ENCODE data around the gene TMUB2.

Gene TMUB2

DNA sequence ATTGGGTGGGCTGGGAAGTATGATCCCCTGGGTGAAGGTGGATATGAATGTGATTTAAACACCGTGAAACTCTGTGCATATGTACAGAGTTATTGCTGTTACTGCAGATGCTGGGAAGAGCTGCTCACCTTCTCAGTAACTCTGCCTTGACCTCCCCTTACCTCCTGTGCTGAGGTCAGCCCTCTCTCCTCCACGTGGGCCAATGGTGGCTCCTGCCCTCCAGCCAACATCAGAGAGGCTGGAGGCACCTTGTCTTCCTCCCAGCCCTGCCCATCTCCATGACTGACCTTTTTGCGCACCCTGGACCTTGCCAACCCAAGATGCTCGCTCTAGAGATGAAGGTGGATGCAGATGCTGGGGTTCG, 16.7 kb upstream of the TMUB2 start:
- DNase-seq (ENCODE audit: low read depth) = no peak
- no peak overlapping the region for H3K4me3 ChIP-seq (ENCODE audit: low read depth, low read length)
- TF ChIP-seq, protein P1, sequence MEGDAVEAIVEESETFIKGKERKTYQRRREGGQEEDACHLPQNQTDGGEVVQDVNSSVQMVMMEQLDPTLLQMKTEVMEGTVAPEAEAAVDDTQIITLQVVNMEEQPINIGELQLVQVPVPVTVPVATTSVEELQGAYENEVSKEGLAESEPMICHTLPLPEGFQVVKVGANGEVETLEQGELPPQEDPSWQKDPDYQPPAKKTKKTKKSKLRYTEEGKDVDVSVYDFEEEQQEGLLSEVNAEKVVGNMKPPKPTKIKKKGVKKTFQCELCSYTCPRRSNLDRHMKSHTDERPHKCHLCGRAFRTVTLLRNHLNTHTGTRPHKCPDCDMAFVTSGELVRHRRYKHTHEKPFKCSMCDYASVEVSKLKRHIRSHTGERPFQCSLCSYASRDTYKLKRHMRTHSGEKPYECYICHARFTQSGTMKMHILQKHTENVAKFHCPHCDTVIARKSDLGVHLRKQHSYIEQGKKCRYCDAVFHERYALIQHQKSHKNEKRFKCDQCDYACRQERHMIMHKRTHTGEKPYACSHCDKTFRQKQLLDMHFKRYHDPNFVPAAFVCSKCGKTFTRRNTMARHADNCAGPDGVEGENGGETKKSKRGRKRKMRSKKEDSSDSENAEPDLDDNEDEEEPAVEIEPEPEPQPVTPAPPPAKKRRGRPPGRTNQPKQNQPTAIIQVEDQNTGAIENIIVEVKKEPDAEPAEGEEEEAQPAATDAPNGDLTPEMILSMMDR (IDR thresholded peaks at IDR 0.05; ENCODE audit: insufficient read depth, low read depth, low read length, missing control alignments) = no peak

DNA sequence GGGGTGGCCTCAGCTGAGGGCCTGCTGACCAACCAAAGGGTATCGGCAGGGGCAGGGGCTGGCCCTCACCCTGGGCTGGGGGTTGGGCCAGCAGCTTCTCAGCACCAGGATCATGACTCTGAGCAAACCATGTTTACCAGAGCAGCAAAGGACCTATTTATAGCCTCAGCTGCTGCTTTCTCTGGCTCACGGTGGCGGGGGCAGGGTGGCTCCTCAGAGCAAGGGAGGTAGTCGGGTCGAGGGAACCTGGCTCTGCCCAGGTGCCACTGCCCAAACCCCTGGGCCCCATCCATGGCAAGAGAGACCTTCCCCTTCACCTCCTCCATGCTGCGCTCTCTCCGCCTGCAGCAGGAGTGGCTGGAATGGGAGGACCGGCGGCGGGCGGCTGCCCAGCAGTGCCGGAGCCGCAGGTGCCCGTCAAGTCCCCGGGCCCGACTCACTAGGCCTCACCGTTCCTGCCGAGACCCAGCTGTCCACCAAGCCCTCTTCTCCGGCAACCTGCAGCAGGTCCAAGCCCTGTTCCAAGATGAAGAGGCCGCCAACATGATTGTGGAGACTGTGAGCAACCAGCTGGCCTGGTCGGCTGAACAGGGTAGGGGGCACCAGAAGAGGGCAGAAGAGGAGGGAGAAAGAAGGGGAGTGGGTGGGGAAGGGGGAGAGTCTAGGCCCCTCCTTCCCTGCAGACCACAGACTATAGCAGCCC, 16.1 kb upstream of the TMUB2 start, which contains the start of gene ASB16:
ASB16 (plus strand) TSS at position 206 of the 703 bp plus-strand sequence; CDS start at position 292, 86 bp downstream.
- H3K4me3 ChIP-seq (ENCODE audit: low read depth, low read length) = no peak within 1 kb of the TSS
- TF ChIP-seq, protein P1 (IDR thresholded peaks at IDR 0.05; ENCODE audit: insufficient read depth, low read depth, low read length, missing control alignments) = no peak
- no peak for DNase-seq (ENCODE audit: low read depth)

DNA sequence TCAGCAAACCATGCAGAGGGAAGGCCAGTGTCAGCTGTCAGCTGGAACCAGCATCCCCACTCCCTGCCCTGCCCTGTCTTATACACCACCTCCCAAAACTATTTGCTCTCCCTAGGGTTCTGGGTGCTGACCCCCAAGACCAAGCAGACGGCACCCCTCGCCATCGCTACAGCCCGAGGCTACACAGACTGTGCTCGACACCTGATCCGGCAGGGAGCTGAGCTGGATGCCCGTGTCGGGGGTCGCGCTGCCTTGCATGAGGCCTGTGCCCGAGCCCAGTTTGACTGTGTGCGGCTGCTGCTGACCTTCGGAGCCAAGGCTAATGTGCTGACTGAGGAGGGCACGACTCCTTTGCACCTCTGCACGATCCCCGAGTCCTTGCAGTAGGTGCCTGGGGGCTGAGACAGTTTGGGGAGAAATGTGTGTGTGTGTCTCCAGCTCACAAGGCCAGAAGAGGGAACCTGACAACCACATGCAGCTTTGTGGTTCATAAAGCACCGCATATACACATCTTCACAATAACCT, 14.8 kb upstream of the TMUB2 start:
- no peak overlapping the region for H3K4me3 ChIP-seq (ENCODE audit: low read depth, low read length)
- TF ChIP-seq, protein P1 (IDR thresholded peaks at IDR 0.05; ENCODE audit: insufficient read depth, low read depth, low read length, missing control alignments) = no peak
- no peak for DNase-seq (ENCODE audit: low read depth)

DNA sequence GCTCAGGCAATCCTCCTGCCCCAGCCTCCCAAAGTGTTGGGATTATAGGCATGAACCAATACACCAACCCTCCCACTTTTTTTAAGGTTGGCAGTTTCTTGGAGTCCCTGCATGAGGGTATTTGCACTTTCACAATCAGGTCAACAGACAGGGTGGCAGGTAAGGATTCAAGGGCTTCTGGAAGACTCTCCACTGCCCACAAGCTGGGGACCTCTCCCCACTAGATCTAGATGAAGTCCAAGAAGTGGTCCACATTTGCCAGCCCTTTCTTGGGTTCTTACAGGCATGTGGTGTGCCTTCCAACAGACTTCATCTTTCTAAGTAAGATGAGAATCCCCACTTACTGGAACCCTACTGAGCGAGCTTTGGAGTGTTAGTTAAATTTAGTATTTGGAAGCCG, 12.3 kb upstream of the TMUB2 start:
- DNase-seq (ENCODE audit: low read depth) = no peak
- H3K4me3 ChIP-seq (ENCODE audit: low read depth, low read length) = no peak overlapping the region
- TF ChIP-seq, protein P1 (IDR thresholded peaks at IDR 0.05; ENCODE audit: insufficient read depth, low read depth, low read length, missing control alignments) = no peak

DNA sequence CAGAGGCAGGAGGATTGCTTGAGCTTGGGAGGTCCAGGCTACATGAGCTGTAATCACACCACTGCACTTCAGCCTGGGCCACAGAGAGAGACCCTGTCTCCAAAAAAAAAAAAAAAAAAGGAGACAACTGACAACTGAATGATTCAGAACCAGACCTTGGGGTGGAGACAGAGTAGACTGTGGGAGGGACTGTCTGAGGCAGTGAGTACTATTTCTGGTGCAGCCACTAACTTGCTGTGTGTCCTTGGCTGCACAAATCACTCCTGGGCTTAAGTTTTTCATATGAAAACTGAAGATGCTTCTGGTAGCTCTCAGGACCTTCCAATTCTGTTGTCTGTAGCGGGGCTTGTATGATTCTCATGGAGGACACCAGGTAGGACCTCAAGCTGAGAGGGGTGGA, 10.5 kb upstream of the TMUB2 start:
- no peak for DNase-seq (ENCODE audit: low read depth)
- H3K4me3 ChIP-seq (ENCODE audit: low read depth, low read length) = no peak overlapping the region
- TF ChIP-seq, protein P1 (IDR thresholded peaks at IDR 0.05; ENCODE audit: insufficient read depth, low read depth, low read length, missing control alignments) = no peak

DNA sequence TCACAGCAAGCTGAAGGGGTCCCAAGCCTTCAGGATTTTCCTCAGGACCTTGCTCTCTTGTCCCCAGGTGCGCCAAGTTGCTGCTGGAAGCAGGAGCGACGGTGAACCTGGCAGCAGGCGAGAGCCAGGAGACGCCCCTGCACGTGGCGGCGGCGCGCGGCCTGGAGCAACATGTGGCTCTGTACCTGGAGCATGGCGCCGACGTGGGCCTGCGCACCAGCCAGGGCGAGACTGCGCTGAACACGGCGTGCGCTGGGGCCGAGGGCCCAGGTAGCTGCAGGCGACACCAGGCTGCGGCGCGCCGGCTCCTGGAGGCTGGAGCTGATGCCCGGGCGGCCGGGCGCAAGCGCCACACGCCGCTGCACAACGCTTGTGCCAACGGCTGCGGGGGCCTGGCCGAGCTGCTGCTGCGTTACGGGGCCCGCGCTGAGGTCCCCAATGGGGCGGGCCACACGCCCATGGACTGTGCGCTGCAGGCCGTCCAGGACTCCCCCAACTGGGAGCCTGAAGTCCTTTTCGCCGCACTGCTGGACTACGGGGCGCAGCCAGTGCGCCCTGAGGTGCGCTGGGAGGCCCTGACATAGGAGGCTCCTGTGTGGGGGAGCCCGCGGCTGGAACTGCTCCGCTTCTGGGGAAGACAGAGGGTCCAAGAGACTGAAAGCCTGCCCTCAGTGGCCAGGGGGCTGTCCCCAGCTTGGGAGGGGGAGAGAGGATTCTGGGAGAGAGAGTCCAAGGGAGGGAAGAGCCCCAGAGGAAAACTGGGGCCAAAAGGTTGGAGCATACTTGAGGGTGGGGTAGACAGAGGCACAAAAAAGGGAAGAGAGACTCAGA, 9.9 kb upstream of the TMUB2 start:
- TF ChIP-seq, protein P1 (IDR thresholded peaks at IDR 0.05; ENCODE audit: insufficient read depth, low read depth, low read length, missing control alignments) = no peak
- no peak overlapping the region for H3K4me3 ChIP-seq (ENCODE audit: low read depth, low read length)
- DNase-seq (ENCODE audit: low read depth) = no peak
